OCI-M2 (cell line): ENCODE results near the gene SPEG.
A peak's percentile ranks its signal among the peaks of the same experiment; 100 is the strongest.

Experiments used
- DNase-seq: peaks from one replicate; lab custom pipeline; 2025; ENCODE audit not compliant: unreplicated experiment; lab: John Stamatoyannopoulos, UW

The SPEG gene

DNA sequence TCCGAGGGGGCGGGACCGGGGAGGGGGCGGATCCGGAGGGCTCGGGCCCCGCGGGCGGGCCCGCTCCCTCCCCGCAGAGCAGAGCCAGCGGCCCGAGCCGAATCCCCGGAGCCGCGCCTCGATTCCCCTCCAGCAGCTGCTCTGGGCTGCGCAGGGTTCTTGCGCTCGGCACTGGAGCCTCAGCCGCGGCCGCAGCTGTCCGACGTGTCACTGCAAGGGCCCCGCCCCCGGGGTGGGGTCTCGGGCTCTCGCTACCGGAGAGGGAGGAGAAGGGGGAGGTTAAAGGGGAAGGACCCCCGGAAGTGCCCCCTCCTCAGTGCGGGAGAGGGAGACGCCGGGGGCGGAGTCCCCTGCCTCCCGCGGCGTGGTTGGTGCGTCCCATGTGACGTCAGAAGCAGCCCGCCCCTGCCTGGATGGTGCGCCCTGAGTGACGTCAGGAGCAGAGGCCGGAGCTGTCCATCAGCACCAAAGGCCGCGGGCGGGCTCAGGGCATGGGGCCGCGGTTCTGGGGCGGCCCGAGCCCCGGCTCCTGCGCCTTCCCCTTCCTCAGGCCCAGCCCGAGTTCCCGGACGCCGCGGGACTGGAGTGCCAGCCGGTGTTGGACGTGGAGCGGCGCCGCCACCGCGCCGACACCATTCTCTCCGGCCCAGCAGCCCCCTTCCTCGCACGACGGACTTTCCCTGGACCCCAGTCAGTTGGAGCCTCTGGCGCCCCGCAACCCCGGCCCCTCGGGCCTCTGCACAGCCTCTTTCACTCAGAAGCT lies 109.1 kb downstream of the SPEG start, which contains the start of the genes CHPF and TMEM198:
Gene CHPF, minus strand, starts transcription at position 214 of the 763 bp plus-strand sequence. CDS start 271 bp downstream, outside the sequence.
Gene TMEM198, plus strand, starts transcription at position 433 of the 763 bp plus-strand sequence. CDS start 700 bp downstream, outside the sequence.
- peak; percentile 86 for DNase-seq

DNA sequence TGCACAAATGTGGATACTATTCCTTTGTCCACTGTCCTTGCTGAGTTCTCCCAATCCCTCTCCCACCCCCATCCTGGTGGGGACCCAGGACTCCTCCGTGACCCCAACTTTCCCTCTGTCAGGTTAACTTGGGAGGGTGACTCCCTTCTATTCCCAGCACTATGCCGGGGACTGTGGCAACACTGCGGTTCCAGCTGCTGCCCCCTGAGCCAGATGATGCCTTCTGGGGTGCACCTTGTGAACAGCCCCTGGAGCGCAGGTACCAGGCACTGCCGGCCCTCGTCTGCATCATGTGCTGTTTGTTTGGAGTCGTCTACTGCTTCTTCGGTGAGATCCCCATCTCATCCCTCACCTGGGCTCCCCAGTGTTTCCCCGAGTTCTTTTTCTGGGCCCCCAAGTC lies 109.9 kb downstream of the SPEG start:
- no peak for DNase-seq

DNA sequence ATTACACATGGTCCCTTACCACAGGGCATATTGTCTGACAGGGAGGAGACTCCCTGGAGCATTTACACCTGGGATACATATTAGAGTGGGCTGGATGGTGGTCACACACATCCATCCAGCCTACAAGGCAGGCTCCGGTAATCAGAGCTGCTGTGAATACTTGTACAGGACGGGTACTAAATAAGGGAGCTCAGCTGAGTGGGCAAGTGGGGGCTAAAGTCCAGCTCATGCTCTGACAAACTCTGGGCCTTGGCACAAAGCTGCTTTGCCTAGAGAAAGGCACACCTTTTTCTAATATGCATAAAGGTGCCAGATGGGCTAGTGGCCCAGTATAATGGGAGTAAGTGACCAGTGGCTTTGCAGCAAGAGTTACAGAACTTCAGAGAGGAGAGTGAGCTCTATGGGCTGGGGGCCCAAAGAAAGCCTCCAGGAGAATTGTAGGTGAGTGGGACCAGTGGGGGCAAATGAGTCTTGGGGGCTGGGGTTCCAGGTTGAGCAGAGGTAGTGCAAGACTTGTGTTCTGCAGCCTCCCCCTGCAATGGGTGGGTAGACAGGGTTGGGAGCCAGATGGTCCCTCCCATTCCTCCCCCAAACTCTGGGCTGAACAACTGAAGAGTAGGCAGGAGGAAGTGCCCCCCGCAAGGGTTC lies 110.8 kb downstream of the SPEG start:
- no peak for DNase-seq

DNA sequence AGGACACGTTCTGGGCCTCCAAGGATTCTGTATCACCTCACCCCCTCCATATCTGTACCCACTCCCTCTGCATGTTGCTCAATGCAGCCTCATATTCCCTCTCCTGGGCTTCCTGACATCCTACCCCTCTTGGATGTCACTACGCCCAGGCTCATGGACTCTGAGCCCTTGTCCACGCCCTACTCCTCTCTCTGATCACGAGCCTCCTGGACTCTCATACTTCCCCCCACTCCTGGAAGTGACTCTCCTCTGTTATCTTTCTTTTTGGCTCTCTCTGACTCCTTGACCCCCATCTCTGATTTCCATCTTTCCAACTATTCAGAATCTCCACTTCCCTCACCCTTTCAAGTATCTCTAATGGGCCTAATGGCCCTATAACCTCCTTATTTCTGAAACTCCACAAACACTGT lies 111.3 kb downstream of the SPEG start:
- no peak for DNase-seq

DNA sequence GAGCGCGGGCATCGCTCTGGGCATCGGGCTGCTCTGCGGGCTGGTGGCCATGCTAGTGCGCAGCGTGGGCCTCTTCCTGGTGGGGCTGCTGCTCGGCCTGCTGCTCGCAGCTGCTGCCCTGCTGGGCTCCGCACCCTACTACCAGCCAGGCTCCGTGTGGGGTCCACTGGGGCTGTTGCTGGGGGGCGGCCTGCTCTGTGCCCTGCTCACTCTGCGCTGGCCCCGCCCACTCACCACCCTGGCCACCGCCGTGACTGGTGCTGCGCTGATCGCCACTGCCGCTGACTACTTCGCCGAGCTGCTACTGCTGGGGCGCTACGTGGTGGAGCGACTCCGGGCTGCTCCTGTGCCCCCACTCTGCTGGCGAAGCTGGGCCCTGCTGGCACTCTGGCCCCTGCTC lies 113.0 kb downstream of the SPEG start:
- no peak for DNase-seq
